Measurements from ENCODE around the gene CA4.
"Not testable (repeated sequence)": the region's sequence is repeated elsewhere in the genome, so short reads cannot be mapped to it uniquely, and the experiment has no call there.

The CA4 gene

DNA sequence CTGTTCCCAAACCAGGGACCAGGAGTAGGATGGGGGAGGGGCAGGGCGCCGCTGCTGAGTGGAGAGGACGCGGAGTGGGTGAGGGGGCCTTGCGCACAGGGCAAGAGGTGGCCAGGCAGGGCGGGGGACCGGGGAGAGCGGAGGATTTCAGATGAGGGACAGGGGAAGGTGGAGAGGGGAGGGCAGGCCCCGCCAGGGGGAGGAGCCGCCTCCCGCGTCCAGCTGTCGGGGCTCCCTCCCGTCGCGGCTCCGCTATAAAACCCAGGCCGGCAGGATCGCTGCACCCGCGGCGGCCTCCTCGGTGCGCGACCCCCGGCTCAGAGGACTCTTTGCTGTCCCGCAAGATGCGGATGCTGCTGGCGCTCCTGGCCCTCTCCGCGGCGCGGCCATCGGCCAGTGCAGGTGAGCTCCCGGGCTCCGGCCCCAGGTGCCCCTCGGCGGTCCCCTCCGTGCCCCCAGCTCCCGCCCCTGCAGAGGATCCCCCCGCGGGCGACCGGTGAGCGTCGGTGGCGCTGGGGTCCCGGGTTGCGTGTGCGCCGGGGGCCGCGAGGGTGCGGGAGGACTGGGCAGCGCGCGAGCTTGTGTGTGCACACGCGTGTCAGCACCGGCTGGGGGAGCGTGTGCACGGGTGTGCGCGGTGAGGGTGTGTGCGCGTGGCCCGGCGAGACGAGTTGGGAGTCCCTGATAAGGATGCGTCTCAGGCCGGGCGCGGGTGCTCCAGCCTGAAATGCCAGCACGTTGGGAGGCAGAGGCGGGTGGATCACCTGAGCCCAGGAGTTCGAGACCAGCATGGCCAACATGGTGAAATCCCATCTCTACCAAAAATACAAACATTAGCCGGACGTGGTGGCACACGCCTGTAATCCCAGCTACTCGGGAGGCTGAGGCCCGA, at the start of gene CA4:
Gene CA4 (plus strand): TSS at position 283 of the 892 bp plus-strand sequence. CDS start 62 bp downstream, at position 345.
- Histone ChIP-seq H3K27ac (ENCODE audit: low read depth, low read length) (no peak within 1 kb of the TSS), H3K4me1 (ENCODE audit: control insufficient read depth, insufficient read depth, low read length) (peaks cover 30% of the 10 kb centered on the region), H3K27me3 (ENCODE audit: control insufficient read depth, insufficient read depth, low read length) (peaks cover 59% of the 10 kb centered on the region), H3K9me3 (ENCODE audit: control insufficient read depth, insufficient read depth, low read length) (no peaks in the 10 kb centered on the region), H3K36me3 (ENCODE audit: control insufficient read depth, insufficient read depth, low read length) (no peaks in the 10 kb centered on the region), H3K9ac (ENCODE audit: low read depth, low read length) (no peak within 1 kb of the TSS), H3K4me3 (ENCODE audit: low read depth, low read length) (peak within 1 kb of the TSS; percentile 57)

GRCh38 chr17:60100577-60100976, 49.2 kb upstream of the CA4 start:
- not testable (repeated sequence) for H3K9ac ChIP-seq (ENCODE audit: low read depth, low read length); H3K36me3 ChIP-seq (ENCODE audit: control insufficient read depth, insufficient read depth, low read length)

DNA sequence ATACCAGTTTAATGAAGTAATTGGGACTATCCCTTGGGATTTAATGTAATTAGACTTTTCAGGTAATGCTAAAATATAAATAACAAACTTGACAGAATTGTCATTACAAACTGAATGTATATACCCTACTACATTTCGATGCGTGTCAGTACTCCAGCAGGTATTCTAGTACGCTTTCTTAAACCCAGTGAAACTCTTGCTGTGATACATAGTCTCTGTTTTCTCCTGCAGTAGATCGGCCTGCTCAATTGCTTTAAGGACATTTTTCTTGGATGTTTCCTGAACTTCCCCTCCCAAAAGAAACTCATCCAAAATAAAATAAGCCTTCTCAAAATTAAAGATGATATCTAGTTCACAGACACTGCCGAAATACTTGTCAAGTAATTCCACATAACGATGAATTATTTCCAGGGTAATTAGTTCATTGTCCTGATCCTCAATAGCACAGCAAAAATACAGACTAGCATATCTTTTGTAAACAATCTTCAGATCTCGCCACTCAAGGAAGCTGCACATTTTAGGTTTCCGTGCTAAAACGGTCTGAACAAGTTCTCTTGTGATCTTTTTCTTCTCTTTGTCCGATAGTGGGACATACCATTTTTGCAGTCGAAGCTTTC, 47.6 kb upstream of the CA4 start:
- not testable (repeated sequence) for H3K4me1 ChIP-seq (ENCODE audit: control insufficient read depth, insufficient read depth, low read length); H3K4me3 ChIP-seq (ENCODE audit: low read depth, low read length); H3K9ac ChIP-seq (ENCODE audit: low read depth, low read length)

More at GRCh38 chr17:60100577-60100976, 49.2 kb upstream of the CA4 start:
- H3K4me1 ChIP-seq (ENCODE audit: control insufficient read depth, insufficient read depth, low read length); H3K9me3 ChIP-seq (ENCODE audit: control insufficient read depth, insufficient read depth, low read length); H3K27ac ChIP-seq (ENCODE audit: low read depth, low read length); H3K4me3 ChIP-seq (ENCODE audit: low read depth, low read length); H3K27me3 ChIP-seq (ENCODE audit: control insufficient read depth, insufficient read depth, low read length): not testable (repeated sequence)

GRCh38 chr17:60102632-60103096, 47.1 kb upstream of the CA4 start:
- no peak overlapping the region for H3K9ac ChIP-seq (ENCODE audit: low read depth, low read length)
- H3K27ac ChIP-seq (ENCODE audit: low read depth, low read length) = no peak overlapping the region

More for the DNA sequence above, 47.6 kb upstream of the CA4 start:
- H3K27me3 ChIP-seq (ENCODE audit: control insufficient read depth, insufficient read depth, low read length); H3K27ac ChIP-seq (ENCODE audit: low read depth, low read length); H3K36me3 ChIP-seq (ENCODE audit: control insufficient read depth, insufficient read depth, low read length); H3K9me3 ChIP-seq (ENCODE audit: control insufficient read depth, insufficient read depth, low read length): not testable (repeated sequence)

GRCh38 chr17:60103957-60104356, 45.8 kb upstream of the CA4 start:
- no peak overlapping the region for H3K27ac ChIP-seq (ENCODE audit: low read depth, low read length)
- no peak overlapping the region for H3K9ac ChIP-seq (ENCODE audit: low read depth, low read length)
- no peak overlapping the region for H3K4me3 ChIP-seq (ENCODE audit: low read depth, low read length)
- no peaks in the 10 kb centered on the region for H3K4me1 ChIP-seq (ENCODE audit: control insufficient read depth, insufficient read depth, low read length)
- no peaks in the 10 kb centered on the region for H3K27me3 ChIP-seq (ENCODE audit: control insufficient read depth, insufficient read depth, low read length)
- H3K36me3 ChIP-seq (ENCODE audit: control insufficient read depth, insufficient read depth, low read length) = no peaks in the 10 kb centered on the region
- no peaks in the 10 kb centered on the region for H3K9me3 ChIP-seq (ENCODE audit: control insufficient read depth, insufficient read depth, low read length)

More at GRCh38 chr17:60102632-60103096, 47.1 kb upstream of the CA4 start:
- Histone ChIP-seq H3K4me3 (ENCODE audit: low read depth, low read length) (no peak overlapping the region), H3K27me3 (ENCODE audit: control insufficient read depth, insufficient read depth, low read length) (no peaks in the 10 kb centered on the region), H3K36me3 (ENCODE audit: control insufficient read depth, insufficient read depth, low read length) (no peaks in the 10 kb centered on the region), H3K4me1 (ENCODE audit: control insufficient read depth, insufficient read depth, low read length) (no peaks in the 10 kb centered on the region), H3K9me3 (ENCODE audit: control insufficient read depth, insufficient read depth, low read length) (no peaks in the 10 kb centered on the region)

- Histone ChIP-seq H3K36me3 (ENCODE audit: control insufficient read depth, insufficient read depth, low read length) (no peaks in the 10 kb centered on the region), H3K9ac (ENCODE audit: low read depth, low read length) (no peak overlapping the region), H3K4me1 (ENCODE audit: control insufficient read depth, insufficient read depth, low read length) (no peaks in the 10 kb centered on the region)
These were observed 43.3 kb upstream of the CA4 start for GRCh38 chr17:60106340-60107059.

DNA sequence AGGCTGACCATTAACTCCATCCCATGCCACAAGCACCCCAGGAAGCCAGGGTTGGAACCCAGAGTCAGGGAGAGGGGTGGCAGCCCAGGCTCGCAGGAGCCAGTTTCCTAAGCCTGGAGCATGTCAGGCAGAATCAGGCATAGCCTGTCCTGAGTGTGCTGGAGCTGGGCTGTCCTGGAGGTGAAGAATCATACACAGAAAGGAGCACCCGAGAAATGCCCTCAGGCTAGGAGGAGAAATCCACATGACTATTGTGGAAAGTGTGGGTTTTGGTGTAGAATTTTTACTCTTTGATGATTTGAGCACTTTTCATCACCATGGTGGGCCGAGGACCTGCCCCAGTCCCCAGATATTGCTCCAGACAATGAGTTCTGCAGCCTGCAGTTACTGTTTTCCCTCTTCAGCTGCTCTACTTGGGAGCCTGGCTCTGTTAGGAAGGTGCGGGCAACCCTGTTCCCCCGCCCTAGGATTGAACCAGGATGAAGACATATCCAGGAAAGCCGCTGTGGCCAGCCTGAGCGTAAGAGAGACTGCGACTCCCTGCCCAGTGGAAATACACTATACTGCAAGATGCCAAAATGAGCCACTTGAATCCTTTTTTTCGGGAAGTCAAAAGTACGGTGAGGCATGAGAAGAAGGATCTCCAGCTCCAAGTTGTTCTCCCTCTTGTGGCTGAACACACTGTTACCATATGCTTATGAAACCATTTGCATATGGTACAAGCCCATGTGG, 42.1 kb upstream of the CA4 start:
- H3K9ac ChIP-seq (ENCODE audit: low read depth, low read length) = no peak overlapping the region
- H3K9me3 ChIP-seq (ENCODE audit: control insufficient read depth, insufficient read depth, low read length) = no peaks in the 10 kb centered on the region
- H3K4me3 ChIP-seq (ENCODE audit: low read depth, low read length) = no peak overlapping the region
- H3K27ac ChIP-seq (ENCODE audit: low read depth, low read length) = no peak overlapping the region
- no peaks in the 10 kb centered on the region for H3K4me1 ChIP-seq (ENCODE audit: control insufficient read depth, insufficient read depth, low read length)
- H3K36me3 ChIP-seq (ENCODE audit: control insufficient read depth, insufficient read depth, low read length) = no peaks in the 10 kb centered on the region
- no peaks in the 10 kb centered on the region for H3K27me3 ChIP-seq (ENCODE audit: control insufficient read depth, insufficient read depth, low read length)

More at GRCh38 chr17:60106340-60107059, 43.3 kb upstream of the CA4 start:
- Histone ChIP-seq H3K4me3 (ENCODE audit: low read depth, low read length) (no peak overlapping the region), H3K9me3 (ENCODE audit: control insufficient read depth, insufficient read depth, low read length) (no peaks in the 10 kb centered on the region), H3K27ac (ENCODE audit: low read depth, low read length) (no peak overlapping the region), H3K27me3 (ENCODE audit: control insufficient read depth, insufficient read depth, low read length) (no peaks in the 10 kb centered on the region)

DNA sequence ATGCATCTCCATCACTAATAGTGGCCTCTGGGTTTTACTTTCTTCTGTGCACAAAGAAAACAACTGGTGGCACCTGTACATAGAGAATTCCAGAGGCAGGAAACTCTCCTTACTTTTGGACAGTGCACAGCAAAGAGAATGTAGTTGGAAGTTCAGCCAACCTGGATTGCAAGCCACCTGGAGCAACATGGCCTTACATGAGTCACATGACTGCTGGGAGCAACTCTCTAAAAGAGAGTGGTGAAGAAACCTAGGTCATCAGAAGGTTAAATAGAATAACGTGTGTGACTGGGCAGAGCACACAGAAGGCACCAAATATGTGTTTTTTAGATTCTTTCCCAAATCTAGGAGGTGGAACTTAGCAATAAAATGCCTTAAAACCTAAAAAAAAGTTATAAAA, 41.5 kb upstream of the CA4 start:
- not testable (repeated sequence) for H3K27ac ChIP-seq (ENCODE audit: low read depth, low read length); H3K27me3 ChIP-seq (ENCODE audit: control insufficient read depth, insufficient read depth, low read length); H3K4me1 ChIP-seq (ENCODE audit: control insufficient read depth, insufficient read depth, low read length); H3K36me3 ChIP-seq (ENCODE audit: control insufficient read depth, insufficient read depth, low read length); H3K9ac ChIP-seq (ENCODE audit: low read depth, low read length); H3K9me3 ChIP-seq (ENCODE audit: control insufficient read depth, insufficient read depth, low read length); H3K4me3 ChIP-seq (ENCODE audit: low read depth, low read length)

- Histone ChIP-seq H3K9me3 (ENCODE audit: control insufficient read depth, insufficient read depth, low read length) (no peaks in the 10 kb centered on the region), H3K9ac (ENCODE audit: low read depth, low read length) (no peak overlapping the region), H3K4me3 (ENCODE audit: low read depth, low read length) (no peak overlapping the region), H3K36me3 (ENCODE audit: control insufficient read depth, insufficient read depth, low read length) (no peaks in the 10 kb centered on the region), H3K27me3 (ENCODE audit: control insufficient read depth, insufficient read depth, low read length) (no peaks in the 10 kb centered on the region), H3K4me1 (ENCODE audit: control insufficient read depth, insufficient read depth, low read length) (no peaks in the 10 kb centered on the region), H3K27ac (ENCODE audit: low read depth, low read length) (no peak overlapping the region)
These were observed 41.1 kb upstream of the CA4 start for GRCh38 chr17:60108712-60109111.

- no peak overlapping the region for H3K27ac ChIP-seq (ENCODE audit: low read depth, low read length)
- H3K4me3 ChIP-seq (ENCODE audit: low read depth, low read length) = no peak overlapping the region
- H3K4me1 ChIP-seq (ENCODE audit: control insufficient read depth, insufficient read depth, low read length) = no peaks in the 10 kb centered on the region
- no peaks in the 10 kb centered on the region for H3K27me3 ChIP-seq (ENCODE audit: control insufficient read depth, insufficient read depth, low read length)
- H3K9ac ChIP-seq (ENCODE audit: low read depth, low read length) = no peak overlapping the region
- no peaks in the 10 kb centered on the region for H3K9me3 ChIP-seq (ENCODE audit: control insufficient read depth, insufficient read depth, low read length)
- H3K36me3 ChIP-seq (ENCODE audit: control insufficient read depth, insufficient read depth, low read length) = no peaks in the 10 kb centered on the region
These were observed 40.6 kb upstream of the CA4 start for GRCh38 chr17:60109161-60109560.
